ENCODE measurements around the gene EEIG1.

Gene EEIG1

DNA sequence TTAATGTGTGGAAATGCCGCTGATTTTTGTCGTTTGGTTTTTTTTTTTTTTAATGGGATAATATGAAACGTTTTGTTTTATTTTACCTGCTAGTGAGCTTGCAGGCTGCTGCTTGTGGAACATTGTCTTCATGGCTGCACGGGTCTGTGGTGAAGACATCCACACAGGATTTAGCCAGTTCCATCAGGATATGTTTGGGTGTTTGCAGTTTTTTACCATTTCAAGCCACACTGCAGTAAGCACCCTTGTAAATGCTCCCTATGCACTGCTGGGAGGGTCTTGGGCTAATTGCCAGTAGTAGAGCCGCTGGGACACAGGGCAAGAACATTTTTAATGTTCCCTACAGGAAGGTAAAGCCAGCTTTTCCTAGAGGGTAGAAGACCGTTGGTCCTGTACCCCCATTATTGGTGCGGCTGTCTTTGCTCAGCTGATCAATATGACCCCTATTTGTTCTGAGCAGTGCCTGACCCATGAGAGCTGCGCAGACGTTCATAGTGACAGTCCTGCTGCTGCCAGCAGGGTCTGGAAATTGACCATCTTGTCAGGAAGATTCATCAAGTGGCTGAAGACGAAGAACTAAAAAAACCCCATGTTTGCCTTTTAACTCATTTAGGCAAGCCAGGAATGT is 20.5 kb upstream of the EEIG1 start:
- Histone ChIP-seq H3K4me3 (no peak overlapping the region), H3K27ac (no peak overlapping the region)
- DNase-seq (ENCODE audit: low spot score) = no peak
- TF ChIP-seq, protein P1, sequence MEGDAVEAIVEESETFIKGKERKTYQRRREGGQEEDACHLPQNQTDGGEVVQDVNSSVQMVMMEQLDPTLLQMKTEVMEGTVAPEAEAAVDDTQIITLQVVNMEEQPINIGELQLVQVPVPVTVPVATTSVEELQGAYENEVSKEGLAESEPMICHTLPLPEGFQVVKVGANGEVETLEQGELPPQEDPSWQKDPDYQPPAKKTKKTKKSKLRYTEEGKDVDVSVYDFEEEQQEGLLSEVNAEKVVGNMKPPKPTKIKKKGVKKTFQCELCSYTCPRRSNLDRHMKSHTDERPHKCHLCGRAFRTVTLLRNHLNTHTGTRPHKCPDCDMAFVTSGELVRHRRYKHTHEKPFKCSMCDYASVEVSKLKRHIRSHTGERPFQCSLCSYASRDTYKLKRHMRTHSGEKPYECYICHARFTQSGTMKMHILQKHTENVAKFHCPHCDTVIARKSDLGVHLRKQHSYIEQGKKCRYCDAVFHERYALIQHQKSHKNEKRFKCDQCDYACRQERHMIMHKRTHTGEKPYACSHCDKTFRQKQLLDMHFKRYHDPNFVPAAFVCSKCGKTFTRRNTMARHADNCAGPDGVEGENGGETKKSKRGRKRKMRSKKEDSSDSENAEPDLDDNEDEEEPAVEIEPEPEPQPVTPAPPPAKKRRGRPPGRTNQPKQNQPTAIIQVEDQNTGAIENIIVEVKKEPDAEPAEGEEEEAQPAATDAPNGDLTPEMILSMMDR (IDR thresholded peaks at IDR 0.05) = no peak

DNA sequence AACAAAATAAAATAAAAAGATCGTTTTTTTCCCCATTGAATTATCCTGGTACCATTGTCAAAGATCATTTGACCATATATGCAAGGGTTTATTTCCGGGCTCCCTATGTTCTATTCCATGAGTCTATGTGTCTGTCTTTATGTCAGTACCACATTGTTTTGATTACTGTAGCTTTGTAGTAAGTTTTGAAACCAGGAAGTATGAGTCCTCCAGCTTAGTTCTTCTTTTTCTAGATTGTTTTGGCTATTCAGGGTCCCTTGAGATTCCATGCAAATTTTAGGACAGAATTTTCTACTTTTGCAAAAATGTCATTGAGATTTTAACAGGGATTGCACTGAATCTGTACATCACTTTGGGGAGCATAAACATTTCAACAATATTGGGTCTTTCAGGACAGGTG is 18.7 kb upstream of the EEIG1 start:
- TF ChIP-seq, protein P1 (IDR thresholded peaks at IDR 0.05) = no peak

DNA sequence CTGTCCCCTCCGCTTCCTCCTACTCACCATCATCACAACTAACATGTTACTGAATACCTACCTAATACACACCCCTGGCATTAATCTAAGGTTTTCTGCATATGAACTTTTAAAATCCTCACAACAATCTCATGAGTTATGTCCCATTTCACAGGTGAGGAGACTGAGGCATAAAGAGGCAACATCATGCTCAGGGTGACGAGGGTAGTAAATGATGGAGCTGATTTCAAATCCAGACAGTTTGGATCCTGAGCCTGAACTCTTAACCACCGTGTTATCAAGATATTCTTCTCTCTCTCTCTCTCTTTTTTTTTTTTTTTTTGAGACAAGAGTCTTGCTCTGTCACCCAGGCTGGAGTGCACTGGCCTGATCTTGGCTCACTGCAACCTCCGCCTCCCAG is 12.9 kb upstream of the EEIG1 start:
- no peak for DNase-seq (ENCODE audit: low spot score)
- Histone ChIP-seq H3K4me3 (no peak overlapping the region), H3K27ac (no peak overlapping the region)
- TF ChIP-seq, protein P1 (IDR thresholded peaks at IDR 0.05) = no peak

More for the DNA sequence above, 18.7 kb upstream of the EEIG1 start:
- H3K4me3 ChIP-seq = no peak overlapping the region
- H3K27ac ChIP-seq = no peak overlapping the region
- DNase-seq (ENCODE audit: low spot score) = no peak

DNA sequence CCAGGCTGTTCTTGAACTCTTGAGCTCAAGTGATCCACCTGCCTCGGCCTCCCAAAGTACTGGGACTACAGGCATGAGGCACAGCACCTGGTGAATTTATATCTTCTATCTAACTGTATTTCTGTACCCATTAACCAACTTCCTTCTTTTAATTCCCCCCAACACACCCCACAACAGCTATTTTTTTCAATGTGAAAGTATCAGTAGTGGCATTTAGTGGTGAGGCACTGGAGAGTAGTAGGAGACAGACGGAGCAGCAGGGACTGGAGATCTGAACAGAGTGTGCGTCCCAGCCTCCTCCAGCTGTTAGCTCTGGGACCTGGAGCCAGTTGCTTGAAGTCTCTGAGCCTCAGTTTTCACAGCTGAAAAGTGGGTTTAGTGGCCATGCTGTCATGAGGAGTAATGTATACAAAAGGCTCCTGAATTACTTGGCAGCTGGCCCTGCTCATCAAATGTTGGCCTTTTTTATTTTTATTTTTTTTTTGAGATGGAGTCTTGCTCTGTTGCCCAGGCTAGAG is 11.0 kb upstream of the EEIG1 start:
- H3K4me3 ChIP-seq = no peak overlapping the region
- no peak overlapping the region for H3K27ac ChIP-seq
- TF ChIP-seq, protein P1 (IDR thresholded peaks at IDR 0.05) = no peak
- DNase-seq (ENCODE audit: low spot score) = no peak

DNA sequence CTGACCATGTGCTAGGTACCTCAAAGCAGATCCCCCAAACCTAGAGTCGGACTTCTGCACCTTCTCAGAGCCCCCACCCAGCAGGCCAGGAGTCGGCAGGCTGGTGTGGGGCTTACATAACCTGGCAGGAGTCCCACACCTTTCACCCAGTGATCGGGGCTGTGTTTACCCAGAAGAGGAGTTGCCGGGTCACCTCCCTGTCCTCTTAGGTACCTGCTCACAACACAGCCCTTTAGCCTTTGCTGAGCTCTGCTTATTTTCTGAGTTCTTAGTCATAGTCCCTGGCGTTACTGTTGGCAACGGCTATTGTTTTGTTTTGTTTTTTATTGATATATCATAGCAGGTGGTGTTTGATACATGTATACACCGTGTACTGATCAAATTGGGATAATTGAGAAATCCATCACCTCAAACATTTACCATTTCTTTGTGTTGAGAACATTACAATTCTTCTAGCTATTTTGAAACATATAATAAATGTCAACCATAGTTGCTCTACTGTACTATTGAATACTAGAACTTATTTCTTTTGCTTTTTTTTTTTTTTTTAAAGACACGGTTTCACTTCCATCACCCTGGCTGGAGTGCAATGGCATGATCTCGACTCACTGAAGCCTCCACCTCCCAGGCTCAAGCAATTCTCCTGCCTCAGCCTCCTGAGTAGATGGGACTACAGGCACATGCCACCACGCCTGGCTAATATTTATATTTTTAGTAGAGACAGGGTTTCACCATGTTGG is 10.4 kb upstream of the EEIG1 start:
- no peak for DNase-seq (ENCODE audit: low spot score)
- Histone ChIP-seq H3K27ac (no peak overlapping the region), H3K4me3 (no peak overlapping the region)
- TF ChIP-seq, protein P1 (IDR thresholded peaks at IDR 0.05) = no peak

DNA sequence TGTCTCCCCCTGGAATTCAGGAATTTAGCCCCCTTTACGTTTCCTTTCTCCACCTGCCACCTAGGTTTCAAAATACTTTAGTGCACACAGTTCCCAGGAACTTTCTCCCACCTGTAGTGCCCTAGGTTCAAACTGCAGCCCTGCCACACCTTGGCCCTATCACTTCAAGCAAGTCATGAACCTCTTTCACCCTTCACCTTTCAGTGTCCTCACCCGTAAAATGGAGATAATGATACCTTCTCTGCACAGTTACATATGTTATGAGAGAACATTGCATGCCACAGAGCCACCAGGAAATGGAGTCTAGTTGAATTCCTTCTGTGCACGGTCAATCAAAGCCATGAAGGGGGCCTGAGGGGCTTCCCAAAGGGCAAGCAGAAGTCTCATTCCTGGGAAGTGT is 9.8 kb upstream of the EEIG1 start:
- no peak for DNase-seq (ENCODE audit: low spot score)
- H3K4me3 ChIP-seq = no peak overlapping the region
- H3K27ac ChIP-seq = no peak overlapping the region
- TF ChIP-seq, protein P1 (IDR thresholded peaks at IDR 0.05) = no peak

DNA sequence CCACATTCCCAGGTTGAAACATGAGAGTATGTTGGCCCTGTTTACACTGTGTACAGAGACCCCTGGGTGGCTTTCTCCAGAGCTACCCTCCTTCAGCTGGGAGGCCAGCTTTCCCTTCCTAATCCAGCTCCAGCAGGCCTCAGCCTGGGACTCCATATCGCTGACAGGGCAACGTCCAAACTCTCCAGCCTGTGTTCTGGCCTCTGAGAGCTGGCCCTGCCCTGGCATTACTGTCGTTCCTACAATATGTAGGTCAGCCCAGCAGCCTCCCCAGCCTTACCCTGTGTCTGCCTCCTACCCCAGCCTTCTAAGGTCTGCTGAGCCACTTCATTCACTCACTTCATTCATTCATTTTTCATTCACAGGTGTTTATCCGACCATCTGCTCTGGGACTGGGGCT is 8.3 kb upstream of the EEIG1 start:
- no peak for DNase-seq (ENCODE audit: low spot score)
- TF ChIP-seq, protein P1 (IDR thresholded peaks at IDR 0.05) = no peak
- no peak overlapping the region for H3K27ac ChIP-seq
- no peak overlapping the region for H3K4me3 ChIP-seq

Measured in coronary artery (tissue), 2 donors.